GM12865 (cell line): ENCODE data around the gene TMEM132C.
A peak's percentile ranks its signal among the peaks of the same experiment; 100 is the strongest.

Experiments used
- DNase-seq: peaks from one replicate; pipeline ENCODE4 v3.0.0; 2010; ENCODE audit warnings: low read depth
- H3K4me3 ChIP-seq: 2 replicates; pipeline ENCODE4 v1.5.1; 2011; ENCODE audit warnings: mild to moderate bottlenecking, low read depth, low read length, control low read depth
- TF ChIP-seq, protein P1 (sequence below): IDR thresholded peaks from 2 replicates; pipeline ENCODE4 v1.5.1; 2011; ENCODE audit warnings: low read length, control low read depth, low read depth, inconsistent platforms; ENCODE audit not compliant: insufficient read depth; ENCODE audit errors: missing control alignments

The TMEM132C gene

DNA sequence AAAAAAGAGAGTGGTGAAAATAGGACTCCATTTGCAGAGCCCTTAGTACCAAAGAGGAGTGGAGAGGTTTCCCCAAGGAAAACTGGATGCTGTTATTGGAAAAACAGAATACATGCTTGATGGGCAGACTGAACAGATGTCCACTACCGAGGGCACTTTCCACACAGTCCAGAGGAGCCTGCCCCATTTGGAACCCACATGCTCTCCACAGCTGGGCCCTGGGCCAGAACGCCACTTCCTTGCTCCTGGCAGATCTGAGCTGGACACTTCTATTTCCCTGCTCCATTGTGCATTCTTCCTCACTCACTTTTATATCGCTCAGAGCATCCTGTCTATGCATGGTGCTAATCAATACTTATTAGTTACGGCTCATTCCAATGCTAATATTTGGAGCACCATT is 306.9 kb downstream of the TMEM132C start:
- no peak overlapping the region for H3K4me3 ChIP-seq

GRCh38 chr12:128578045-128578444 is 311.1 kb downstream of the TMEM132C start:
- DNase-seq: no peak
- TF ChIP-seq, protein P1, sequence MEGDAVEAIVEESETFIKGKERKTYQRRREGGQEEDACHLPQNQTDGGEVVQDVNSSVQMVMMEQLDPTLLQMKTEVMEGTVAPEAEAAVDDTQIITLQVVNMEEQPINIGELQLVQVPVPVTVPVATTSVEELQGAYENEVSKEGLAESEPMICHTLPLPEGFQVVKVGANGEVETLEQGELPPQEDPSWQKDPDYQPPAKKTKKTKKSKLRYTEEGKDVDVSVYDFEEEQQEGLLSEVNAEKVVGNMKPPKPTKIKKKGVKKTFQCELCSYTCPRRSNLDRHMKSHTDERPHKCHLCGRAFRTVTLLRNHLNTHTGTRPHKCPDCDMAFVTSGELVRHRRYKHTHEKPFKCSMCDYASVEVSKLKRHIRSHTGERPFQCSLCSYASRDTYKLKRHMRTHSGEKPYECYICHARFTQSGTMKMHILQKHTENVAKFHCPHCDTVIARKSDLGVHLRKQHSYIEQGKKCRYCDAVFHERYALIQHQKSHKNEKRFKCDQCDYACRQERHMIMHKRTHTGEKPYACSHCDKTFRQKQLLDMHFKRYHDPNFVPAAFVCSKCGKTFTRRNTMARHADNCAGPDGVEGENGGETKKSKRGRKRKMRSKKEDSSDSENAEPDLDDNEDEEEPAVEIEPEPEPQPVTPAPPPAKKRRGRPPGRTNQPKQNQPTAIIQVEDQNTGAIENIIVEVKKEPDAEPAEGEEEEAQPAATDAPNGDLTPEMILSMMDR: no peak
- H3K4me3 ChIP-seq: no peak overlapping the region

More for the DNA sequence above, 306.9 kb downstream of the TMEM132C start:
- DNase-seq: no peak
- TF ChIP-seq, protein P1: no peak

- TF ChIP-seq, protein P1: no peak
- no peak for DNase-seq
- H3K4me3 ChIP-seq: no peak overlapping the region
Measured at GRCh38 chr12:128581321-128581761, 314.4 kb downstream of the TMEM132C start.

GRCh38 chr12:128583453-128583852 is 316.5 kb downstream of the TMEM132C start:
- H3K4me3 ChIP-seq: no peak overlapping the region
- no peak for DNase-seq
- TF ChIP-seq, protein P1: peak; percentile 25

- DNase-seq: no peak
Measured at GRCh38 chr12:128586451-128587029, 319.6 kb downstream of the TMEM132C start.

DNA sequence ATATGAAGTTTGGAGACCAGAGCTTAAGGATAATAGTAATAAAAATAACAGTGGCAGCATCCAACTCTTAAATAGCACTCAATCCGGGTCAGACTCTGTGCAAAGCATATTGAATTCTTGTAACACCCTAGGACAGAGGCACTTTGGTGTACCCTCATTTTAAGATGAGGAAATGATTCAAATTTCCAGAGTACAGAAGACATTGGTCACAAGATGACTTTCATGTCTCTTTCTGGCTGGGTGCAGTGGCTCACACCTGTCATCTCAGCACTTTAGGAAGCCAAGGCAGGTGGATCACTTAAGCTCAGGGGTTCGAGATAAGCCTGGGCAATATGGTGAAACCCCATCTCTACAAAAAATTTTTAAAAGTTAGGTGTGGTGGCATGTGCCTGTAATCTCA is 320.9 kb downstream of the TMEM132C start:
- TF ChIP-seq, protein P1: no peak
- no peak for DNase-seq
- no peak overlapping the region for H3K4me3 ChIP-seq

More at GRCh38 chr12:128586451-128587029, 319.6 kb downstream of the TMEM132C start:
- no peak overlapping the region for H3K4me3 ChIP-seq
- TF ChIP-seq, protein P1: no peak

- TF ChIP-seq, protein P1: no peak
- DNase-seq: no peak
- H3K4me3 ChIP-seq: no peak overlapping the region
Measured at GRCh38 chr12:128592220-128592744, 325.3 kb downstream of the TMEM132C start.
